AG09309 (cell line): ENCODE measurements around the gene IQSEC1.

Experiments used
- DNase-seq: peaks from one replicate; pipeline ENCODE4 v3.0.0-alpha.2; 2010; ENCODE audit warnings: low read depth
- H3K4me3 ChIP-seq: 2 replicates; pipeline ENCODE4 v1.5.1; 2011; ENCODE audit warnings: mild to moderate bottlenecking, low read depth, low read length, moderate library complexity; ENCODE audit not compliant: control insufficient read depth
- CTCF ChIP-seq: IDR thresholded peaks from 2 replicates; pipeline ENCODE4 v1.5.1; 2011; ENCODE audit warnings: mild to moderate bottlenecking, low read depth, low read length, inconsistent platforms; ENCODE audit not compliant: insufficient read depth, control insufficient read depth; ENCODE audit errors: missing control alignments

IQSEC1 gene

GRCh38 chr3:13085846-13086179, 12.6 kb upstream of the IQSEC1 start:
- no peak for TF ChIP-seq CTCF
- DNase-seq, result no peak
- no peak overlapping the region for H3K4me3 ChIP-seq

- no peak for DNase-seq
- TF ChIP-seq CTCF, result no peak
- no peak overlapping the region for H3K4me3 ChIP-seq
These were observed 12.0 kb upstream of the IQSEC1 start for GRCh38 chr3:13085081-13085845.

GRCh38 chr3:13083898-13084297, 10.7 kb upstream of the IQSEC1 start:
- no peak overlapping the region for H3K4me3 ChIP-seq
- TF ChIP-seq CTCF, result no peak
- no peak for DNase-seq

- no peak overlapping the region for H3K4me3 ChIP-seq
- TF ChIP-seq CTCF, result no peak
- DNase-seq, result no peak
These were observed 10.0 kb upstream of the IQSEC1 start for GRCh38 chr3:13083254-13083653.

GRCh38 chr3:13082677-13083076, 9.4 kb upstream of the IQSEC1 start:
- TF ChIP-seq CTCF, result no peak
- no peak overlapping the region for H3K4me3 ChIP-seq

GRCh38 chr3:13081603-13082360, 8.6 kb upstream of the IQSEC1 start:
- no peak for DNase-seq
- TF ChIP-seq CTCF, result no peak
- H3K4me3 ChIP-seq, result no peak overlapping the region

More at GRCh38 chr3:13082677-13083076, 9.4 kb upstream of the IQSEC1 start:
- DNase-seq, result no peak
